ENCODE measurements around the gene SLC6A1.

GRCh38 chr3:10948326-10948725 is 44.2 kb upstream of the SLC6A1 start:
- TF ChIP-seq CTCF (IDR thresholded peaks at IDR 0.05) = no peak
- TF ChIP-seq POLR2A (IDR thresholded peaks at IDR 0.05) = no peak
